Activated CD8-positive, alpha-beta memory T cell treated with anti-CD3 and anti-CD28 coated beads for 36 hours (primary cell): Measurements from ENCODE around the gene AP2A2. TPM values are rescaled to one million over a fixed set of nuclear protein-coding genes. Genes with fewer than 3 reads are reported as not detected.

Experiments
- CTCF ChIA-PET: fragments of 350-600 bp; sonication (Branson Sonifier 250); formaldehyde crosslinking; loops from one replicate; lab custom pipeline; 2021; ENCODE audit warnings: antibody characterized with exemption; lab: Charles Lee
- POLR2A ChIA-PET: fragments of 350-600 bp; sonication (Branson Sonifier 250); formaldehyde crosslinking; loops from one replicate; lab custom pipeline; 2021; ENCODE audit warnings: antibody characterized with exemption; lab: Charles Lee
- total RNA-seq, 2 experiments: library from RNA; stranded (reverse); gene quantifications; one replicate each; pipeline ENCODE4 v1.2.3, GENCODE V29; 2021

The AP2A2 gene
- total RNA-seq, 2 experiments from 2014 or later, result 37.8 to 38.3 TPM

GRCh38 chr11:1001617-1002405, 76.1 kb downstream of the AP2A2 start:
- POLR2A ChIA-PET, result no interaction called here

GRCh38 chr11:1002406-1002984, 76.8 kb downstream of the AP2A2 start:
- CTCF ChIA-PET, result no interaction called here
- POLR2A ChIA-PET, result no interaction called here

More at GRCh38 chr11:1001617-1002405, 76.1 kb downstream of the AP2A2 start:
- CTCF ChIA-PET, result no interaction called here

- POLR2A ChIA-PET, result no interaction called here
These were observed 77.5 kb downstream of the AP2A2 start for GRCh38 chr11:1003159-1003558.

DNA sequence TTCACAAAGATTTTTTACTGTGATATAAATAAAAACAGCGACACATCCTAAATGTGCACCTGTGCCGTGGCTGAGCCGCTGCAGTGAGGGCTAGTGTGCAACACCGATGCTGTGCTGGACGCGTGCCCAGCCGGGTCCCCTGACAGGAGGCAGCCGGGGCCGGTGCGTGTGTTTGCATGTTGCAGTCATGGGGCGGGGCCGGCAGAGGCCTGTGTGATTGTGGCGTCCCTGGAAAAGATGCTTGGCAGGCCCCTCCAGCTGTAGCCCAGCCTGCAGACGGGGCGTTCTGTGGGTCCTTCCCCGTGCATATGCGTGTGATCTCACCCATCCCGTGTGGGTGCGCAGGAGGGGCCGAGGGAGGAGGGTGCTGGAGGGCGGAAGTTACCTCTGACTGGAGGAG, 80.3 kb downstream of the AP2A2 start:
- POLR2A ChIA-PET, result no interaction called here
- CTCF ChIA-PET, result interaction anchor here (1.2 kb wide), 1 partner anchor 10 kb away, joined by 3 read pairs; no protein-coding TSS in a partner anchor

More at GRCh38 chr11:1003159-1003558, 77.5 kb downstream of the AP2A2 start:
- CTCF ChIA-PET, result no interaction called here

GRCh38 chr11:1006762-1007161, 81.1 kb downstream of the AP2A2 start:
- ChIA-PET CTCF (interaction anchor here (1.2 to 1.5 kb wide), 2 partner anchors 11 to 45 kb away, joined by 3 read pairs; no protein-coding TSS in a partner anchor), POLR2A (no interaction called here)

DNA sequence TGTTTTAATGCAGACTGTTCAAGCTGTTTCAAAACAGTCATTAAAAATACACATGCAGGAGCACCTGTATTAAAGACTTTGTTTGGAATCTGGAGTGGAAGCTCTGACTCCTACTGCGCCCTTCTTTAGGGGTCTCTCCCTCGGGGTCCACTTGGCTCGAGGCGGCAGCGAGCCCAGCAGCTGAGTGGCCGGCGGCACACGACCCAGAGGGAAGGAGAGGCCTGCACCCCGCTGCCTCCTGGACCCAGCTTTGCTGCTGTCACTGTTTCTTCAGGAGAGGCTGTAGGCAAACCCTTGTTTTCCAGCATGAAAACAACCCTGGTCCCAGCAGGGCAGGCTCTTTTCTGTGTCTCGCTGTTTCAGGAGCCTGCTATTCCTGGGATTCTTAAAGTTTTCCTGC, 81.6 kb downstream of the AP2A2 start:
- CTCF ChIA-PET, result interaction anchor here (1.5 kb wide), 1 partner anchor 44 kb away, joined by 3 read pairs; no protein-coding TSS in a partner anchor
- POLR2A ChIA-PET, result no interaction called here

- POLR2A ChIA-PET, result no interaction called here
- CTCF ChIA-PET, result interaction anchor here (1.5 kb wide), 1 partner anchor 43 kb away, joined by 3 read pairs; no protein-coding TSS in a partner anchor
These were observed 82.5 kb downstream of the AP2A2 start for GRCh38 chr11:1008001-1008802.

DNA sequence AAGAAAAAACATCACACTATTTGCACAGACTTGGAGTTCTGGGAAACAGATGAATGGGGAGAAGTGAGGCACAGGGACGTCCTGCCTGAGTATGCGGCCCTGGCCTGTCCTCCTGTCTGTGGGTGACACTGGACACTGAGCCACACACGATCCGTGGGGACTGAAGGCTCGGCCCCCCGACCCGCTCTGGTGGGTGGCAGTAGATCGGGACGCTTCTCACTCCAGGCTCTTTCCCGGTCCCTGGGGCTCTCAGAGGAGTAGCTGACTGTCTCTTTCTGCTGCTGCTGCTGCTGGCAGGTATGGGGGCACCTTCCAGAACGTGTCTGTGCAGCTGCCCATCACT, 83.1 kb downstream of the AP2A2 start:
- POLR2A ChIA-PET, result no interaction called here
- CTCF ChIA-PET, result no interaction called here

GRCh38 chr11:1009371-1009770, 83.7 kb downstream of the AP2A2 start:
- CTCF ChIA-PET, result no interaction called here
- POLR2A ChIA-PET, result no interaction called here

GRCh38 chr11:1009991-1010390, 84.3 kb downstream of the AP2A2 start:
- CTCF ChIA-PET, result no interaction called here
- POLR2A ChIA-PET, result no interaction called here

- ChIA-PET CTCF (no interaction called here), POLR2A (no interaction called here)
These were observed 85.1 kb downstream of the AP2A2 start for GRCh38 chr11:1010551-1011319.

DNA sequence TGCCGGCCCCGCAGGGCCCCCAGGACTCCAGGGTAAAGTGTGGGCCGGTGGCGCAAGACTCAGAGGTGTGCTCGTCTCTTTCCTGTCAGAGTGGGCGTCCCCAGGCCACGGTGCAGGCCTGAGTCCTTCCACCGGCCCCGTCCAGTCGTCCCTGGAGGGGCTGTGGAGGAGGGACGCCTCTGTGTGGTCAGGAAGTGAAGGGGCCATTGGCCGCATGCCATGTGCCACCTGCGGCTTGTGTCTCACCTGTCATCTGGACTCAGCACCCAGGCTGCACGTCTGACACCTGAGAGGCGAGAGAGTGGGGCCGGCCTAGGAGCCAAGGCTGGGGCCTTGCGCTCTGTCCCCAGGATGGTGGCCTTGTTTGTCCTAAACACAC, 85.6 kb downstream of the AP2A2 start:
- POLR2A ChIA-PET, result no interaction called here
- CTCF ChIA-PET, result no interaction called here

GRCh38 chr11:1012291-1012690, 86.6 kb downstream of the AP2A2 start:
- ChIA-PET POLR2A (no interaction called here), CTCF (no interaction called here)

DNA sequence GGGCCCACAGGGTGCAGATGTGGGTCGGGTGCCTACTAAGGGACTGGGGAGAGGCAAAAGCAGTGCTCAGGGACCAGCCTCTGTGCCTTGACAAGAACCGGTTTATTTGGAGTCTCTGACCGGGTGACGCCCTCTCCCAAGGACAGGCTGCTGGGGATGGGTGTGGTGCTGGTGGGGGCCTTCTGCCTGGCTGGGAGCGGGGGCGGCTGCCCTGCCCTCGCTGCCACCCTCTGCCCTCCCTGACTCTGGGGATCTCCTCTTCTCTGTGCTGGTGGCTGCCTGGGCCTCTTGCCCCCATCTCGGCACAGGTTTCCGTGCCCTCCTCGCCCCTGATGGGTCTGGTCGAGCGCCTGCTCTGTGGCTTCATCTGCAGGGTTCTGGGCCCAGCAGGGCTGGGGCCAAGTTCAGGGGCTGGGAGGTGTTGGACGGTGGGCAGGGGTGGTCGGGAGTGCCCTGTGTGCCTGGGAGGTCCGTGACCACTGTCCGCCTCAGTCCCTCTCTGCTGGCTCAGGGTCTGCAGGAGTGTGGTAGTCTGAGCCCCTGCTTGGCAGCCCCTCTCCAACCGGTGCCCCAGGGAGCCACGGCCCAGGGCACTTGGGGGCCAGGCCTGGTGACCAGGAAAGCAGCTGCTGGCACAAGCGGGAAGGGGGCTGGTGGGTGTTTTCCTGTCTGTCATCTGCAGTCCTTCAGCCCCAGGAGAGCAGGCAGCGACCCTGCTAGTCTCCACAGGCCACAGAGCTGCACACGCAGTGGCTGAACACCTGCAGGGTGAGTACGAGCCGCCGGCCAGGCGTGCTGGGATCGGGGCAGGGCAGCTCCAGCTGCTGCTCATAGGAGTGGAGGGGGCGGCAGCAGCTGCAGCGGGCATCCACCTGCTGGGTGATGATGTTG, 87.3 kb downstream of the AP2A2 start:
- ChIA-PET POLR2A (no interaction called here), CTCF (no interaction called here)

- CTCF ChIA-PET, result no interaction called here
- POLR2A ChIA-PET, result no interaction called here
These were observed 87.9 kb downstream of the AP2A2 start for GRCh38 chr11:1013631-1013935.

- CTCF ChIA-PET, result no interaction called here
- POLR2A ChIA-PET, result no interaction called here
These were observed 88.6 kb downstream of the AP2A2 start for GRCh38 chr11:1014276-1014675.

DNA sequence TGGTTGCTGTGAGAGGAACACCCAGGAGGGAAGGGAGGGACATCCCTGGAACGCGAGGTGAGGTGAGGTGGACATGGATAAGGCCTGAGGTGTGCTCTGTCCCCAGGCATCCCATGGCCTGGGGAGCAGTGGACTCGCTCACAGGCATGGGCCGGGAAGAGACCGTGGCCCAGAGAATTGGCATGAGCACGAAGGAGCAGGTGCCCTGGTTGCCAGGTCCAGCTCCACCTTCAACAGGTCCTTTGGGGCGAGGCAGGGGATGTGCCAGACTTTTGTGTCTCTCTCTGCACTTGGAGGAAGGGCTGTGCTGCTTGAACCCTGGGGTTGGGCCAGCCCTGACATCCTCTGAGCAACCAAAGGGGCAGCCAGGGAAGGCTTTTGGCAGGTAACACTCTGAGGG, 89.4 kb downstream of the AP2A2 start:
- POLR2A ChIA-PET, result no interaction called here
- CTCF ChIA-PET, result no interaction called here

DNA sequence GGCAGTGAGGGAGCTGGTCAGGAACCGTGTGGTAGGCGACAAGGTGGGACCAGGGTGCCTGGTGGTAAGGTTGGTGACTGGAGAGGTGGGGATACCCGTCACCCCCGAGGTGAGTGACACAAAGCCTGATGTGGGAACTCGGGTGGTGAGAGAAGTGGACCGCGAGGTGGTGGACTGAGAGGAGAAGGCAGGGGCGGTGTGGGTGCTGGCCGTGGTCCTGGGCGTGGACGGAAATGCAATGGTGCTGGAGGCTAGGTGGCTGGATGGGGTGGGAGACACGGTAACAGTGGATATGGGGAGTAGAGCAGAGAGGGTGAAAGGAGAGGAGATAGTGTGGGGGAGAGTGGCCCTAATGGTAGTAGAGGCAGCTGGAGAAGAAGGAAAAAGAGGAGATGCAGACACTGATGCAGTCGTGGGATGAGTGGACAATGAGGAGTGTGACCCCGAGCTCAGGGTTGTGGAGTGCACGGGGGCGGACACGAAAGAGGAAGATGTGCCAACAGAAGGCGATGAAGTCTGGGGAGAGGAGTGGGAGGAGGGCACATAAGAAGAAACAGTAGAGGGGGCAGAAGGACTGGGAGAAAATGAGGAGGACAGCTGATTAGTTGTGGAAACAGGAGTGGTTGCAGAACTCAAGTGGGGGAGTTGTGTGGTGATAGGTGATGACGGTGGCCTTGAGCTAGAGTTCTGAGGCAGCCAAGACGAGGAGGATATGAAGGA, 90.3 kb downstream of the AP2A2 start:
- POLR2A ChIA-PET, result no interaction called here
- CTCF ChIA-PET, result interaction anchor here (0.8 kb wide), 1 partner anchor 167 kb away, joined by 3 read pairs; no protein-coding TSS in a partner anchor
